Progenitor cell of endocrine pancreas (in vitro differentiated cells): ENCODE measurements around the gene C1GALT1C1L. TPM values are rescaled to one million over a fixed set of nuclear protein-coding genes. Genes with fewer than 3 reads are reported as not detected.
A peak's percentile ranks its signal among the peaks of the same experiment; 100 is the strongest.
"Not testable (repeated sequence)": the region's sequence is repeated elsewhere in the genome, so short reads cannot be mapped to it uniquely, and the experiment has no call there.

Source experiments
- DNase-seq: peaks from one replicate; pipeline ENCODE4 v3.0.0; 2021; ENCODE audit warnings: low spot score; ENCODE audit not compliant: unreplicated experiment
- H3K27ac Mint-ChIP-seq: 2 replicates; pipeline ENCODE4 v1.8.0; 2021; ENCODE audit warnings: mild to moderate bottlenecking, moderate library complexity, mixed read lengths
- H3K27me3 Mint-ChIP-seq: 2 replicates; pipeline ENCODE4 v1.8.0; 2021; ENCODE audit warnings: mixed read lengths
- H3K36me3 Mint-ChIP-seq: 2 replicates; pipeline ENCODE4 v1.8.0; 2022; ENCODE audit warnings: mixed read lengths; ENCODE audit not compliant: insufficient read depth
- H3K4me1 Mint-ChIP-seq: 2 replicates; pipeline ENCODE4 v1.8.0; 2021; ENCODE audit warnings: low read depth, mixed read lengths
- H3K4me3 Mint-ChIP-seq: 2 replicates; pipeline ENCODE4 v1.8.0; 2021; ENCODE audit warnings: low read depth, mild to moderate bottlenecking, moderate library complexity, mixed read lengths
- H3K9me3 Mint-ChIP-seq: 2 replicates; pipeline ENCODE4 v1.8.0; 2021; ENCODE audit warnings: low read depth, mixed read lengths
- CTCF ChIP-seq: fragments of 200-600 bp; sonication (generic); IDR thresholded peaks from one replicate; pipeline ENCODE4 v1.5.0; 2021; ENCODE audit warnings: antibody characterized with exemption, mild to moderate bottlenecking; ENCODE audit not compliant: unreplicated experiment
- total RNA-seq: library from RNA; stranded (reverse); gene quantifications from 2 replicates; pipeline ENCODE4 v1.2.1, GENCODE V29; 2021

Gene C1GALT1C1L
- total RNA-seq, 1 donor from 2014 or later = 0.57 TPM

- no peak for TF ChIP-seq CTCF
- H3K27me3 Mint-ChIP-seq = no peaks in the 10 kb centered on the region
- no peaks in the 10 kb centered on the region for H3K4me1 Mint-ChIP-seq
- no peak for DNase-seq
- no peak overlapping the region for H3K27ac Mint-ChIP-seq
- H3K4me3 Mint-ChIP-seq = no peak overlapping the region
- H3K36me3 Mint-ChIP-seq = peaks cover 1% of the 10 kb centered on the region
- H3K9me3 Mint-ChIP-seq = peaks cover 4% of the 10 kb centered on the region
Observed at GRCh38 chr2:43689999-43690398, 13.8 kb upstream of the C1GALT1C1L start.

GRCh38 chr2:43685357-43685756, 9.1 kb upstream of the C1GALT1C1L start:
- no peak for DNase-seq
- H3K27me3 Mint-ChIP-seq = no peaks in the 10 kb centered on the region
- no peak for TF ChIP-seq CTCF
- H3K4me1 Mint-ChIP-seq = no peaks in the 10 kb centered on the region
- no peaks in the 10 kb centered on the region for H3K9me3 Mint-ChIP-seq
- H3K27ac Mint-ChIP-seq = no peak overlapping the region
- H3K4me3 Mint-ChIP-seq = no peak overlapping the region
- no peaks in the 10 kb centered on the region for H3K36me3 Mint-ChIP-seq

- not testable (repeated sequence) for H3K4me1 Mint-ChIP-seq, DNase-seq, H3K4me3 Mint-ChIP-seq, H3K27ac Mint-ChIP-seq, H3K9me3 Mint-ChIP-seq, H3K36me3 Mint-ChIP-seq, H3K27me3 Mint-ChIP-seq
Observed at GRCh38 chr2:43677783-43678182, 1.6 kb upstream of the C1GALT1C1L start.

- no peak for DNase-seq
- Mint-ChIP-seq H3K4me3 (peak overlapping the region; percentile 40), H3K36me3 (peaks cover 6% of the 10 kb centered on the region), H3K27ac (peak overlapping the region; percentile 7), H3K27me3 (no peaks in the 10 kb centered on the region), H3K9me3 (peaks cover 18% of the 10 kb centered on the region), H3K4me1 (no peaks in the 10 kb centered on the region)
- TF ChIP-seq CTCF = no peak
Observed at GRCh38 chr2:43675646-43676321, 445 bp downstream of the C1GALT1C1L start.

GRCh38 chr2:43657241-43657640, 19.0 kb downstream of the C1GALT1C1L start:
- no peaks in the 10 kb centered on the region for H3K27me3 Mint-ChIP-seq
- peaks cover 4% of the 10 kb centered on the region for H3K4me1 Mint-ChIP-seq
- no peak for TF ChIP-seq CTCF

GRCh38 chr2:43653506-43653905, 22.7 kb downstream of the C1GALT1C1L start:
- TF ChIP-seq CTCF = no peak
- H3K9me3 Mint-ChIP-seq = no peaks in the 10 kb centered on the region
- H3K27ac Mint-ChIP-seq = no peak overlapping the region
- H3K4me1 Mint-ChIP-seq = peaks cover 4% of the 10 kb centered on the region
- no peak overlapping the region for H3K4me3 Mint-ChIP-seq
- no peaks in the 10 kb centered on the region for H3K36me3 Mint-ChIP-seq
- no peak for DNase-seq
- no peaks in the 10 kb centered on the region for H3K27me3 Mint-ChIP-seq

More at GRCh38 chr2:43657241-43657640, 19.0 kb downstream of the C1GALT1C1L start:
- H3K36me3 Mint-ChIP-seq = peaks cover 4% of the 10 kb centered on the region
- H3K4me3 Mint-ChIP-seq = no peak overlapping the region
- DNase-seq = no peak
- no peak overlapping the region for H3K27ac Mint-ChIP-seq
- H3K9me3 Mint-ChIP-seq = peaks cover 3% of the 10 kb centered on the region
